PFSK-1 (cell line): Measurements from ENCODE around the gene MAP4K4.

Source experiments
- FOXP2 ChIP-seq: optimal IDR thresholded peaks from 2 replicates; pipeline ENCODE3; 2011; ENCODE audit warnings: borderline replicate concordance, control low read depth, inconsistent platforms; ENCODE audit not compliant: insufficient read depth; ENCODE audit errors: extremely low read length, extremely low read depth
- POLR2AphosphoS5 ChIP-seq: IDR thresholded peaks from 2 replicates; pipeline ENCODE4 v1.6.1; 2012; ENCODE audit warnings: low read depth, mild to moderate bottlenecking, control low read depth, low read length, moderate library complexity
- REST ChIP-seq, 2 experiments: IDR thresholded peaks; 2 replicates each; pipeline versions ENCODE4 v1.6.1 to v1.8.0; 2011 to 2012; ENCODE audit warnings: low read depth in 2 of 2, low read length in 2 of 2, control low read depth in 1 of 2, inconsistent platforms in 1 of 2, mild to moderate bottlenecking in 1 of 2, moderate library complexity in 1 of 2; ENCODE audit not compliant: insufficient read depth in 1 of 2
- SIN3A ChIP-seq: IDR thresholded peaks from 2 replicates; pipeline ENCODE4 v1.6.1; 2012; ENCODE audit warnings: mild to moderate bottlenecking, low read length, moderate library complexity, borderline replicate concordance; ENCODE audit not compliant: insufficient read depth
- TAF1 ChIP-seq: IDR thresholded peaks from 2 replicates; pipeline ENCODE4 v1.6.1; 2012; ENCODE audit warnings: low read length, control low read depth, borderline replicate concordance; ENCODE audit not compliant: insufficient read depth

Gene MAP4K4

GRCh38 chr2:101883860-101884259 lies 186.4 kb downstream of the MAP4K4 start:
- TF ChIP-seq TAF1 = no peak
- no peak for TF ChIP-seq FOXP2
- TF ChIP-seq SIN3A = no peak
- no peak for TF ChIP-seq REST (IDR thresholded peaks at IDR 0.05; ENCODE audit: insufficient read depth in 1 of 2, low read depth in 2 of 2, low read length in 2 of 2)
- no peak for TF ChIP-seq POLR2AphosphoS5

GRCh38 chr2:101884423-101884822 lies 186.9 kb downstream of the MAP4K4 start:
- TF ChIP-seq FOXP2 = no peak
- no peak for TF ChIP-seq REST (IDR thresholded peaks at IDR 0.05; ENCODE audit: insufficient read depth in 1 of 2, low read depth in 2 of 2, low read length in 2 of 2)
- no peak for TF ChIP-seq TAF1
- TF ChIP-seq SIN3A = no peak
- no peak for TF ChIP-seq POLR2AphosphoS5

GRCh38 chr2:101887328-101887727 lies 189.8 kb downstream of the MAP4K4 start:
- no peak for TF ChIP-seq SIN3A

GRCh38 chr2:101889460-101890098 lies 192.1 kb downstream of the MAP4K4 start:
- TF ChIP-seq FOXP2 = no peak

- TF ChIP-seq FOXP2 (no peak), POLR2AphosphoS5 (no peak), REST (IDR thresholded peaks at IDR 0.05; ENCODE audit: insufficient read depth in 1 of 2, low read depth in 2 of 2, low read length in 2 of 2) (no peak), SIN3A (no peak)
Observed at GRCh38 chr2:101892377-101892776, 194.9 kb downstream of the MAP4K4 start.

GRCh38 chr2:101893681-101894381 lies 196.3 kb downstream of the MAP4K4 start:
- TF ChIP-seq REST (IDR thresholded peaks at IDR 0.05; ENCODE audit: insufficient read depth in 1 of 2, low read depth in 2 of 2, low read length in 2 of 2) (no peak), TAF1 (no peak), POLR2AphosphoS5 (no peak), SIN3A (no peak), FOXP2 (no peak)
